PC-9 (cell line): Measurements from ENCODE around the gene ZMPSTE24. TPM values are rescaled to one million over a fixed set of nuclear protein-coding genes. Genes with fewer than 3 reads are reported as not detected.

Experiments used
- BruUV-seq: library from RNA; stranded (reverse); fragments of 400-500 nt; replicated peaks from 2 replicates; lab custom pipeline; 2021; lab: Mats Ljungman, UMichigan
- CTCF ChIA-PET: fragments of 300-600 bp; sonication (Branson Sonifier 250); formaldehyde crosslinking; loops from one replicate; lab custom pipeline; 2022; ENCODE audit warnings: antibody characterized with exemption; lab: Charles Lee
- POLR2A ChIA-PET: fragments of 300-600 bp; sonication (Branson Sonifier 250); formaldehyde crosslinking; loops from one replicate; lab custom pipeline; 2022; ENCODE audit warnings: antibody characterized with exemption; ENCODE audit not compliant: unreplicated experiment; lab: Charles Lee
- DNase-seq, 2 experiments: peaks; one replicate each; pipeline versions ENCODE4 v3.0.0 to v3.0.0-alpha.2; 2015 to 2022; ENCODE audit warnings: mixed read lengths in 1 of 2
- H2AFZ ChIP-seq: fragments of 200-600 bp; sonication (generic); 2 replicates; pipeline ENCODE4 v1.8.1; 2017; ENCODE audit warnings: antibody characterized with exemption
- H3F3A ChIP-seq: fragments of 200-600 bp; sonication (generic); 2 replicates; pipeline ENCODE4 v1.8.1; 2017; ENCODE audit warnings: antibody characterized with exemption, mild to moderate bottlenecking, low read depth; ENCODE audit not compliant: insufficient read depth
- H3K27ac ChIP-seq: fragments of 200-600 bp; sonication (generic); 2 replicates; pipeline ENCODE4 v1.6.1; 2016; ENCODE audit warnings: mixed run types
- H3K27me3 ChIP-seq: fragments of 200-600 bp; sonication (generic); 2 replicates; pipeline ENCODE4 v1.6.1; 2016; ENCODE audit warnings: low read depth, mixed run types; ENCODE audit not compliant: insufficient read depth
- H3K36me3 ChIP-seq: fragments of 200-600 bp; sonication (generic); 2 replicates; pipeline ENCODE4 v1.6.1; 2016; ENCODE audit warnings: low read depth, mixed run types
- H3K4me1 ChIP-seq: fragments of 200-600 bp; sonication (generic); replicated peaks from 2 replicates; pipeline ENCODE4 v1.6.1; 2016; ENCODE audit warnings: mixed run types; ENCODE audit not compliant: insufficient read depth
- H3K4me2 ChIP-seq: fragments of 200-600 bp; sonication (generic); 2 replicates; pipeline ENCODE4 v1.6.1; 2017; ENCODE audit warnings: mixed run types
- H3K4me3 ChIP-seq: fragments of 200-600 bp; sonication (generic); 2 replicates; pipeline ENCODE4 v1.6.1; 2016; ENCODE audit warnings: mixed run types
- H3K79me2 ChIP-seq: fragments of 200-600 bp; sonication (generic); 2 replicates; pipeline ENCODE4 v1.6.1; 2017; ENCODE audit warnings: low read depth, mixed run types
- H3K9me2 ChIP-seq: fragments of 200-600 bp; sonication (generic); 2 replicates; pipeline ENCODE4 v1.8.1; 2017; ENCODE audit warnings: mild to moderate bottlenecking; ENCODE audit not compliant: insufficient read depth
- H3K9me3 ChIP-seq: fragments of 200-600 bp; sonication (generic); 2 replicates; pipeline ENCODE4 v1.8.1; 2016; ENCODE audit warnings: low read depth; ENCODE audit not compliant: insufficient read depth
- H4K20me1 ChIP-seq: fragments of 200-600 bp; sonication (generic); 2 replicates; pipeline ENCODE4 v1.8.1; 2017; ENCODE audit not compliant: insufficient read depth
- EZH2 ChIP-seq: fragments of 200-600 bp; sonication (generic); IDR thresholded peaks from 2 replicates; pipeline ENCODE4 v1.8.0; 2017; ENCODE audit warnings: antibody characterized with exemption, low read depth
- intact Hi-C: fragments of 100-400 bp; cut with micrococcal nuclease; formaldehyde crosslinking; loops from one replicate; pipeline ENCODE4 v1.10.0; 2022; ENCODE audit not compliant: unreplicated experiment
- total RNA-seq: library from RNA; stranded (reverse); gene quantifications from 2 replicates; pipeline ENCODE4 v1.2.3, GENCODE V29; 2021
- TF ChIP-seq, protein P1 (sequence below): fragments of 200-600 bp; sonication (generic); conservative IDR thresholded peaks from 2 replicates; pipeline ENCODE4 v1.6.1; 2017; ENCODE audit warnings: mixed run types, antibody characterized with exemption, mild to moderate bottlenecking, moderate library complexity

The ZMPSTE24 gene
- total RNA-seq, 1 experiment from 2014 or later, result 55.8 TPM

GRCh38 chr1:40247655-40248054 lies 10.4 kb upstream of the ZMPSTE24 start, which contains the start of gene TMCO2:
Gene TMCO2 (plus strand): TSS chr1:40247937. CDS start chr1:40247994, 57 bp downstream.
- H3K9me2 ChIP-seq, result no peaks in the 10 kb centered on the region
- H3K4me1 ChIP-seq, result no peaks in the 10 kb centered on the region
- no peaks in the 10 kb centered on the region for H3K27me3 ChIP-seq
- DNase-seq, result no peak
- ChIA-PET POLR2A (no interaction called here), CTCF (no interaction called here)
- H4K20me1 ChIP-seq, result no peaks in the 10 kb centered on the region
- no TSS peak for BruUV-seq
- no peak for TF ChIP-seq EZH2
- TF ChIP-seq, protein P1, sequence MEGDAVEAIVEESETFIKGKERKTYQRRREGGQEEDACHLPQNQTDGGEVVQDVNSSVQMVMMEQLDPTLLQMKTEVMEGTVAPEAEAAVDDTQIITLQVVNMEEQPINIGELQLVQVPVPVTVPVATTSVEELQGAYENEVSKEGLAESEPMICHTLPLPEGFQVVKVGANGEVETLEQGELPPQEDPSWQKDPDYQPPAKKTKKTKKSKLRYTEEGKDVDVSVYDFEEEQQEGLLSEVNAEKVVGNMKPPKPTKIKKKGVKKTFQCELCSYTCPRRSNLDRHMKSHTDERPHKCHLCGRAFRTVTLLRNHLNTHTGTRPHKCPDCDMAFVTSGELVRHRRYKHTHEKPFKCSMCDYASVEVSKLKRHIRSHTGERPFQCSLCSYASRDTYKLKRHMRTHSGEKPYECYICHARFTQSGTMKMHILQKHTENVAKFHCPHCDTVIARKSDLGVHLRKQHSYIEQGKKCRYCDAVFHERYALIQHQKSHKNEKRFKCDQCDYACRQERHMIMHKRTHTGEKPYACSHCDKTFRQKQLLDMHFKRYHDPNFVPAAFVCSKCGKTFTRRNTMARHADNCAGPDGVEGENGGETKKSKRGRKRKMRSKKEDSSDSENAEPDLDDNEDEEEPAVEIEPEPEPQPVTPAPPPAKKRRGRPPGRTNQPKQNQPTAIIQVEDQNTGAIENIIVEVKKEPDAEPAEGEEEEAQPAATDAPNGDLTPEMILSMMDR, result no peak
- H3F3A ChIP-seq, result peaks cover 23% of the 10 kb centered on the region; the same call in 1 of the 2 replicates
- no peak within 1 kb of the TSS for H3K4me2 ChIP-seq
- no peaks in the 10 kb centered on the region for H3K36me3 ChIP-seq
- no peaks in the 10 kb centered on the region for H3K79me2 ChIP-seq
- H3K27ac ChIP-seq, result no peak within 1 kb of the TSS
- no peak within 1 kb of the TSS for H2AFZ ChIP-seq
- H3K4me3 ChIP-seq, result no peak within 1 kb of the TSS
- no peaks in the 10 kb centered on the region for H3K9me3 ChIP-seq
- intact Hi-C loops, result no loop called here

DNA sequence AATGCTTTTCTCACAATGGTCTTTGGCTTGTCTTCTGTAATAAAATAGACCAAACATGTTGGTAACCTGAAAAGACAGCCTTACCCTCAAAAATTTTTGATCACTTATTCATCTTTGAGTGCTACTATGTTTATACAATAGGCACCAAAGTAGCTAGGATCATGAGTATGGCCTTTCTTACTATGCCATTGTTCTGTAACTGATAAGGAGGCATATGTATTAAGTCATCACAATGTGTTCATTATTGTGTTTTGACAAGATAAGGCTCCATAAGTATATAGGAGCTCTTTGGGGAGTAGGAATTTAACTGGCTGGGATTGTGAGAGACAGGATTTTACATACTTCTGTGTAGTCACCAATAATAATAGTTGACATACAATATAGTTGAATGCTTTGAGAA lies 9.6 kb upstream of the ZMPSTE24 start:
- no peaks in the 10 kb centered on the region for H3K9me3 ChIP-seq
- POLR2A ChIA-PET, result no interaction called here

DNA sequence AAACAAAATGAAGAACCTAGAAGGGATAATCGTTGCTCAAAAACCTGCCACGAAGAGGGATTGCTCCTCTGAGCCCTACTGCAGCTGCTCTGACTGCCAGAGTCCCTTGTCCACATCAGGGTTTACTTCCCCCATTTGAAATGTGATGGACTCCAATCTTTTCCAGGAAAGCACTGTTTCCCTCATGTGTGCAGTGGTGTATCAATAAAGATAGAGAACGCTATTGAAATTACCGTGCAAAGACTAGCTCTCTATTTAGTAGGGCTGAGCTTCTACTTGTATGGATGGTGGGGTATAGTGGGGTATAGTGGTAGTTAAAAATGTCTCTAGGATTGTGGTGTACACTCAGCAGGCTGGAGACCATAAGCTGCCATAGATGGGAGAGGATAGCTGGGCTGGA lies 6.6 kb upstream of the ZMPSTE24 start:
- intact Hi-C loops, result no loop called here
- Histone ChIP-seq H3K27me3 (no peaks in the 10 kb centered on the region), H3K4me2 (no peak overlapping the region), H3F3A (peaks cover 7% of the 10 kb centered on the region), H3K4me1 (peaks cover 6% of the 10 kb centered on the region), H3K27ac (no peak overlapping the region), H4K20me1 (no peaks in the 10 kb centered on the region), H3K79me2 (peaks cover 14% of the 10 kb centered on the region), H3K4me3 (no peak overlapping the region), H2AFZ (no peak overlapping the region), H3K9me2 (no peaks in the 10 kb centered on the region), H3K36me3 (no peaks in the 10 kb centered on the region), H3K9me3 (no peaks in the 10 kb centered on the region)
- TF ChIP-seq, protein P1, result no peak
- no peak for TF ChIP-seq EZH2
- POLR2A ChIA-PET, result interaction anchor here (0.5 kb wide), 1 partner anchor 26 kb away, joined by 19 read pairs; no protein-coding TSS in a partner anchor
- CTCF ChIA-PET, result no interaction called here
- DNase-seq, result no peak
- no TSS peak for BruUV-seq

More for the DNA sequence above, 9.6 kb upstream of the ZMPSTE24 start:
- Histone ChIP-seq H3K27ac (no peak overlapping the region), H2AFZ (no peak overlapping the region), H3K79me2 (no peaks in the 10 kb centered on the region), H3K4me2 (no peak overlapping the region), H3K4me1 (no peaks in the 10 kb centered on the region), H3K9me2 (no peaks in the 10 kb centered on the region), H4K20me1 (no peaks in the 10 kb centered on the region), H3K4me3 (no peak overlapping the region), H3K36me3 (no peaks in the 10 kb centered on the region), H3K27me3 (no peaks in the 10 kb centered on the region), H3F3A (peaks cover 15% of the 10 kb centered on the region; the same call in 1 of the 2 replicates)
- no TSS peak for BruUV-seq
- no peak for TF ChIP-seq EZH2
- TF ChIP-seq, protein P1, result no peak
- CTCF ChIA-PET, result no interaction called here
- intact Hi-C loops, result no loop called here
- no peak for DNase-seq
